ENCODE results near the gene SUSD1. TPM values are rescaled to one million over a fixed set of nuclear protein-coding genes. Genes with fewer than 3 reads are reported as not detected.
A peak's percentile ranks its signal among the peaks of the same experiment; 100 is the strongest.

SUSD1 gene
- total RNA-seq, 1 donor from 2014 or later = 16.6 TPM

DNA sequence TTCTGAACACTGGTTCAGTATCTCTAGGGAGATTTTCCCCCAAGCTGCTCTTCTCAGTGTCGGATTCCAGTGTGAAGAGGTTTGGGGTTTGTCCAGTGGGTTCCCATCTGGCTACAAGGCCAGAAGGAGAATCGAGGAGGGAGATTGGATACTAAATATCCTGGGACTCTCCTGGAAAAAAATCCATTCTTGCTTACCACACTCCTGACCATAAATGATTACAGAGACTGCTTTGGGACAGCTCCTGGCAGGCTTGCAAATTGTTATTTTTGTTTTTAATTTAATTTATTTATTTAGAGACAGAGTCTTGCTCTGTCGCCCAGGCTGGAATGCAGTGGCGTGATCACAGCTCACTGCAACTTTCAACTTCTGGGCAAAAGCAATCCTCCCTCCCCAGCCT lies 4.7 kb upstream of the SUSD1 start:
- Histone ChIP-seq H3K4me2 (ENCODE audit: low read length) (no peak overlapping the region), H3K27me3 (ENCODE audit: insufficient read depth, low read length) (no peaks in the 10 kb centered on the region), H3K79me2 (ENCODE audit: insufficient read depth, low read length) (no peaks in the 10 kb centered on the region), H3K27ac (ENCODE audit: low read depth, low read length) (no peak overlapping the region), H3K4me1 (ENCODE audit: insufficient read depth, low read length) (peaks cover 13% of the 10 kb centered on the region), H3K4me3 (ENCODE audit: insufficient read depth, low read depth, low read length) (no peak overlapping the region), H3K9me3 (ENCODE audit: insufficient read depth, low read depth, low read length) (no peaks in the 10 kb centered on the region), H2AFZ (ENCODE audit: low read depth, low read length) (no peak overlapping the region), H3K9ac (ENCODE audit: low read length) (no peak overlapping the region), H4K20me1 (ENCODE audit: insufficient read depth, low read length) (no peaks in the 10 kb centered on the region), H3K36me3 (ENCODE audit: insufficient read depth, low read length) (no peaks in the 10 kb centered on the region)
- H3K36me3 Mint-ChIP-seq (ENCODE audit: low read depth, unreplicated experiment) = peaks cover 5% of the 10 kb centered on the region
- peak; percentile 46 for DNase-seq (ENCODE audit: low read depth)
- H3K4me3 Mint-ChIP-seq (ENCODE audit: unreplicated experiment) = no peak overlapping the region
- no peak for FAIRE-seq
- TF ChIP-seq EZH2 (IDR thresholded peaks at IDR 0.05; ENCODE audit: insufficient read depth, low read length) = no peak
- TF ChIP-seq, protein P1, sequence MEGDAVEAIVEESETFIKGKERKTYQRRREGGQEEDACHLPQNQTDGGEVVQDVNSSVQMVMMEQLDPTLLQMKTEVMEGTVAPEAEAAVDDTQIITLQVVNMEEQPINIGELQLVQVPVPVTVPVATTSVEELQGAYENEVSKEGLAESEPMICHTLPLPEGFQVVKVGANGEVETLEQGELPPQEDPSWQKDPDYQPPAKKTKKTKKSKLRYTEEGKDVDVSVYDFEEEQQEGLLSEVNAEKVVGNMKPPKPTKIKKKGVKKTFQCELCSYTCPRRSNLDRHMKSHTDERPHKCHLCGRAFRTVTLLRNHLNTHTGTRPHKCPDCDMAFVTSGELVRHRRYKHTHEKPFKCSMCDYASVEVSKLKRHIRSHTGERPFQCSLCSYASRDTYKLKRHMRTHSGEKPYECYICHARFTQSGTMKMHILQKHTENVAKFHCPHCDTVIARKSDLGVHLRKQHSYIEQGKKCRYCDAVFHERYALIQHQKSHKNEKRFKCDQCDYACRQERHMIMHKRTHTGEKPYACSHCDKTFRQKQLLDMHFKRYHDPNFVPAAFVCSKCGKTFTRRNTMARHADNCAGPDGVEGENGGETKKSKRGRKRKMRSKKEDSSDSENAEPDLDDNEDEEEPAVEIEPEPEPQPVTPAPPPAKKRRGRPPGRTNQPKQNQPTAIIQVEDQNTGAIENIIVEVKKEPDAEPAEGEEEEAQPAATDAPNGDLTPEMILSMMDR (IDR thresholded peaks at IDR 0.05; ENCODE audit: insufficient read depth, low read depth, low read length) = no peak
- H3K27me3 Mint-ChIP-seq (ENCODE audit: low read depth, unreplicated experiment) = peaks cover 4% of the 10 kb centered on the region
- no peaks in the 10 kb centered on the region for H3K9me3 Mint-ChIP-seq (ENCODE audit: unreplicated experiment)
- no peak overlapping the region for H3K27ac Mint-ChIP-seq (ENCODE audit: unreplicated experiment)
- H3K4me1 Mint-ChIP-seq (ENCODE audit: low read depth, unreplicated experiment) = peaks cover 23% of the 10 kb centered on the region

- Histone ChIP-seq H4K20me1 (ENCODE audit: insufficient read depth, low read length) (no peaks in the 10 kb centered on the region), H3K27me3 (ENCODE audit: insufficient read depth, low read length) (no peaks in the 10 kb centered on the region), H3K9me3 (ENCODE audit: insufficient read depth, low read depth, low read length) (no peaks in the 10 kb centered on the region), H3K4me2 (ENCODE audit: low read length) (no peak overlapping the region), H3K9ac (ENCODE audit: low read length) (no peak overlapping the region), H3K4me3 (ENCODE audit: insufficient read depth, low read depth, low read length) (no peak overlapping the region), H3K27ac (ENCODE audit: low read depth, low read length) (no peak overlapping the region), H3K36me3 (ENCODE audit: insufficient read depth, low read length) (no peaks in the 10 kb centered on the region), H2AFZ (ENCODE audit: low read depth, low read length) (no peak overlapping the region), H3K4me1 (ENCODE audit: insufficient read depth, low read length) (peaks cover 16% of the 10 kb centered on the region), H3K79me2 (ENCODE audit: insufficient read depth, low read length) (peaks cover 5% of the 10 kb centered on the region)
- Mint-ChIP-seq H3K27me3 (ENCODE audit: low read depth, unreplicated experiment) (peaks cover 4% of the 10 kb centered on the region), H3K4me3 (ENCODE audit: unreplicated experiment) (peak overlapping the region; percentile 86), H3K36me3 (ENCODE audit: low read depth, unreplicated experiment) (peaks cover 14% of the 10 kb centered on the region), H3K27ac (ENCODE audit: unreplicated experiment) (no peak overlapping the region), H3K9me3 (ENCODE audit: unreplicated experiment) (no peaks in the 10 kb centered on the region), H3K4me1 (ENCODE audit: low read depth, unreplicated experiment) (peaks cover 30% of the 10 kb centered on the region)
- TF ChIP-seq, protein P1 (IDR thresholded peaks at IDR 0.05; ENCODE audit: insufficient read depth, low read depth, low read length) = no peak
- TF ChIP-seq EZH2 (IDR thresholded peaks at IDR 0.05; ENCODE audit: insufficient read depth, low read length) = no peak
- no peak for DNase-seq (ENCODE audit: low read depth)
- FAIRE-seq = no peak
Measured at GRCh38 chr9:112176524-112176923, 1.4 kb upstream of the SUSD1 start.

DNA sequence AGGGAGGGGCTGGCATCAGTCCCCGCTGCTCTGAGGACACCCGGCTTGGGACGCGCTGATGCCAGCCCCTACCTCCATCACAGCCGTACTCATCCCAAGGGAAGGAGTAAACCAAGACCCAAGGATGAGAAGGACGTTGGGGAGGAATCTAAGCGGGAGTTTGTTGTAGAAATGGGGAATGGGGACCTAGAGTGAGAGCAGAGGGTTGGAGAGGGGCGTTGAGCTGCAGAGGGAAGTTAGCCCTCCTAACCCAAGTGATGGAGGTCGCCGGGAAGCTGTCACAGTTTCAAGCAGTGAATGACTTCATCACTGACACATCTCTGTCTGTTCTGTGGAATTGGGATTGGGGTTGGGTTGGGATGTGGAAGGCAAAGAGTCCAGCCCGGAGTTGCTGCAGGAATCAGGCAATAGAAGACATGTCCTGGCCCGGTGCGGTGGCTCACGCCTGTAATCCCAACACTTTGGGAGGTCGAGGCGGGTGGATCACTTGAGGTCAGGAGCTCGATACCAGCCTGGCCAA lies 759 bp upstream of the SUSD1 start:
- no peak for TF ChIP-seq EZH2 (IDR thresholded peaks at IDR 0.05; ENCODE audit: insufficient read depth, low read length)
- TF ChIP-seq, protein P1 (IDR thresholded peaks at IDR 0.05; ENCODE audit: insufficient read depth, low read depth, low read length) = no peak
- Mint-ChIP-seq H3K4me1 (ENCODE audit: low read depth, unreplicated experiment) (peaks cover 24% of the 10 kb centered on the region), H3K36me3 (ENCODE audit: low read depth, unreplicated experiment) (peaks cover 14% of the 10 kb centered on the region), H3K4me3 (ENCODE audit: unreplicated experiment) (peak overlapping the region; percentile 86), H3K27me3 (ENCODE audit: low read depth, unreplicated experiment) (peaks cover 4% of the 10 kb centered on the region), H3K27ac (ENCODE audit: unreplicated experiment) (no peak overlapping the region), H3K9me3 (ENCODE audit: unreplicated experiment) (no peaks in the 10 kb centered on the region)
- no peak overlapping the region for H3K9ac ChIP-seq (ENCODE audit: low read length)
- no peak for FAIRE-seq
- H3K4me1 ChIP-seq (ENCODE audit: insufficient read depth, low read length) = peaks cover 14% of the 10 kb centered on the region
- H3K4me3 ChIP-seq (ENCODE audit: insufficient read depth, low read depth, low read length) = peak overlapping the region; percentile 57
- peaks cover 5% of the 10 kb centered on the region for H3K79me2 ChIP-seq (ENCODE audit: insufficient read depth, low read length)
- H2AFZ ChIP-seq (ENCODE audit: low read depth, low read length) = peak overlapping the region; percentile 79
- no peaks in the 10 kb centered on the region for H3K36me3 ChIP-seq (ENCODE audit: insufficient read depth, low read length)
- no peak overlapping the region for H3K27ac ChIP-seq (ENCODE audit: low read depth, low read length)
- H3K4me2 ChIP-seq (ENCODE audit: low read length) = peak overlapping the region; percentile 81
- no peaks in the 10 kb centered on the region for H4K20me1 ChIP-seq (ENCODE audit: insufficient read depth, low read length)
- H3K27me3 ChIP-seq (ENCODE audit: insufficient read depth, low read length) = no peaks in the 10 kb centered on the region
- no peaks in the 10 kb centered on the region for H3K9me3 ChIP-seq (ENCODE audit: insufficient read depth, low read depth, low read length)
- no peak for DNase-seq (ENCODE audit: low read depth)
